Measurements from ENCODE around the gene TMEM164.

The TMEM164 gene

GRCh38 chrX:110002300-110003166, at the start of gene TMEM164:
Gene TMEM164, plus strand, starts transcription at chrX:110003114. Its CDS starts 661 bp downstream, at chrX:110003775.
- H3K9me3 ChIP-seq (ENCODE audit: severe bottlenecking), result no peaks in the 10 kb centered on the region
- peak within 1 kb of the TSS; percentile 63 for H3K4me3 ChIP-seq (ENCODE audit: severe bottlenecking)
- TF ChIP-seq CTCF (IDR thresholded peaks at IDR 0.05; ENCODE audit: poor library complexity, severe bottlenecking), result no peak
- peaks cover 4% of the 10 kb centered on the region for H3K4me1 ChIP-seq (ENCODE audit: insufficient read depth, poor library complexity, severe bottlenecking)
- peak within 1 kb of the TSS; percentile 48 for H3K27ac ChIP-seq (ENCODE audit: poor library complexity, severe bottlenecking)
- H3K27me3 ChIP-seq (ENCODE audit: insufficient read depth, poor library complexity, severe bottlenecking), result no peaks in the 10 kb centered on the region
- H3K36me3 ChIP-seq (ENCODE audit: low read depth), result no peaks in the 10 kb centered on the region
- peak; percentile 75 for DNase-seq (ENCODE audit: low spot score)
- ATAC-seq (ENCODE audit: low read depth), result peak; percentile 81

GRCh38 chrX:109954333-109954732, 48.6 kb upstream of the TMEM164 start:
- Histone ChIP-seq H3K27ac (ENCODE audit: poor library complexity, severe bottlenecking) (no peak overlapping the region), H3K9me3 (ENCODE audit: severe bottlenecking) (no peaks in the 10 kb centered on the region), H3K4me3 (ENCODE audit: severe bottlenecking) (no peak overlapping the region), H3K36me3 (ENCODE audit: low read depth) (no peaks in the 10 kb centered on the region), H3K4me1 (ENCODE audit: insufficient read depth, poor library complexity, severe bottlenecking) (no peaks in the 10 kb centered on the region), H3K27me3 (ENCODE audit: insufficient read depth, poor library complexity, severe bottlenecking) (no peaks in the 10 kb centered on the region)
- ATAC-seq (ENCODE audit: low read depth) (no peak), DNase-seq (ENCODE audit: low spot score) (no peak)
- TF ChIP-seq CTCF (IDR thresholded peaks at IDR 0.05; ENCODE audit: poor library complexity, severe bottlenecking), result no peak

DNA sequence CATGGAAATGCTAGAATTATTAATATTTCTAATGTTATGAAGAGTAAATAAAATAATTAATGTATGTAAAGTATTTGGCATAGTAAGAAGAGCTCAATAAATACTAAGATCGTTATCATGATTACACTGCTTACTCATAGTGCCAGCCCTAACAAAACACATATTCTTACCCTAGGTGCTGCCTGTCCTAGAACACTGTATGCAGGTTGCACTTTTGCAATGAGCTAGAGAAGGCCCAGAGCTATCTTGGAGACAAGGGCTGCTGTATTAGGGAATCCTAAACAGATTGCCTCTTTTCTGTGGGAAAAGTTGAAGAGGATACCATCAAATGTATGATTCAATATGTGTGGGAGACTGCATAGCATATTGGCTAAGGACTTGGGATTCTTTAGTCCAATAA, 48.0 kb upstream of the TMEM164 start:
- no peak for ATAC-seq (ENCODE audit: low read depth)

DNA sequence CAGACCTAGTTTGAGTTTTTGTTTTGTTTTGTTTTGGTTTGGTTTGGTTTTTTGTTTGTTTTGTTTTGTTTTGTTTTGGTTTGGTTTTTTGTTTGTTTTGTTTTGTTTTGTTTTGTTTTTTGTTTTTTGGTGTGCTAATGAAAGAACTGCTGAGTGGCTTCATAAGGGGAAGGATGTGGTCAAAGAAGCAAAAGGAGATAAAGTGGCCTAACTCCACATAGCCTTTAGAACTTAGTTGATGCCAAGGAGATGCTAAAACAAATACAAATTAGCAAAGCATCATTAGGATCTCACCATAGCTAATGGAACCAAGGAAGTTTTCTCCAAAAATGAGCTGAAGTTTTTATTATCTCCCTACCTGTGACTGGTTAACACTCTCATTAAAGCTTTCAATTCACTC, 44.6 kb upstream of the TMEM164 start:
- no peaks in the 10 kb centered on the region for H3K4me1 ChIP-seq (ENCODE audit: insufficient read depth, poor library complexity, severe bottlenecking)

More for the DNA sequence above, 48.0 kb upstream of the TMEM164 start:
- Histone ChIP-seq H3K4me3 (ENCODE audit: severe bottlenecking) (no peak overlapping the region), H3K9me3 (ENCODE audit: severe bottlenecking) (no peaks in the 10 kb centered on the region), H3K27me3 (ENCODE audit: insufficient read depth, poor library complexity, severe bottlenecking) (no peaks in the 10 kb centered on the region), H3K36me3 (ENCODE audit: low read depth) (no peaks in the 10 kb centered on the region), H3K4me1 (ENCODE audit: insufficient read depth, poor library complexity, severe bottlenecking) (no peaks in the 10 kb centered on the region), H3K27ac (ENCODE audit: poor library complexity, severe bottlenecking) (no peak overlapping the region)
- no peak for DNase-seq (ENCODE audit: low spot score)
- TF ChIP-seq CTCF (IDR thresholded peaks at IDR 0.05; ENCODE audit: poor library complexity, severe bottlenecking), result no peak

More for the DNA sequence above, 44.6 kb upstream of the TMEM164 start:
- Histone ChIP-seq H3K4me3 (ENCODE audit: severe bottlenecking) (no peak overlapping the region), H3K36me3 (ENCODE audit: low read depth) (no peaks in the 10 kb centered on the region), H3K9me3 (ENCODE audit: severe bottlenecking) (no peaks in the 10 kb centered on the region), H3K27ac (ENCODE audit: poor library complexity, severe bottlenecking) (no peak overlapping the region), H3K27me3 (ENCODE audit: insufficient read depth, poor library complexity, severe bottlenecking) (no peaks in the 10 kb centered on the region)
- no peak for TF ChIP-seq CTCF (IDR thresholded peaks at IDR 0.05; ENCODE audit: poor library complexity, severe bottlenecking)
- no peak for DNase-seq (ENCODE audit: low spot score)
- no peak for ATAC-seq (ENCODE audit: low read depth)

Data from RWPE2 (cell line).